Motor neuron (in vitro differentiated cells): Measurements from ENCODE around the gene FBRS. TPM values are rescaled to one million over a fixed set of nuclear protein-coding genes. Genes with fewer than 3 reads are reported as not detected.

ENCODE experiments used
- ATAC-seq, 8 experiments: fragments of 200-7000 bp; cut with Tn5 transposase; replicated peaks in 6 of 8; 2 replicates each; pipeline ENCODE4 v1.8.0; 2021; ENCODE audit warnings: mild to moderate bottlenecking in 8 of 8, moderate library complexity in 8 of 8
- H3K27ac ChIP-seq, 2 donors: fragments of 250-450 bp; sonication (Bioruptor Pico); 2 replicates each; pipeline ENCODE4 v1.9.0; 2021; ENCODE audit warnings: antibody characterized with exemption in 2 of 2, mild to moderate bottlenecking in 2 of 2, moderate library complexity in 1 of 2
- H3K4me1 ChIP-seq, 2 donors: fragments of 250-450 bp; sonication (Bioruptor Pico); replicated peaks in 1 of 2; 2 replicates each; pipeline ENCODE4 v1.6.1; 2021; ENCODE audit warnings: antibody characterized with exemption in 2 of 2, mild to moderate bottlenecking in 2 of 2, moderate library complexity in 1 of 2
- H3K4me3 ChIP-seq, 5 donors: fragments of 250-450 bp; sonication (Bioruptor Pico); 2 replicates each; pipeline ENCODE4 v1.9.0; 2021; ENCODE audit warnings: antibody characterized with exemption in 5 of 5, mild to moderate bottlenecking in 5 of 5, moderate library complexity in 4 of 5
- WGBS, 10 experiments: fragments of 450-650 bp; shearing (Covaris generic); methylation state at CpG; one replicate each; pipeline ENCODE4 v1.0.0; 2022; 5-methylcytosine and 5-hydroxymethylcytosine counted together
- in situ Hi-C, 9 experiments: fragments of 400-800 bp; cut with MboI; loops; one replicate each; pipeline ENCODE4 v1.15.0; 2021; ENCODE audit warnings: low sequenced_read_pairs in 9 of 9, low pct_unique_long_range_greater_than_20kb in 2 of 9; ENCODE audit not compliant: unreplicated experiment in 9 of 9
- total RNA-seq, 8 experiments: library from RNA; unstranded; fragments of 300-600 nt; gene quantifications; 2 replicates each; pipeline versions ENCODE4 v1.2.3 to v1.2.4, GENCODE V29; 2022

FBRS gene
- 10 to 100 TPM; 17.4 to 53.3 (median 29.4) TPM for total RNA-seq

DNA sequence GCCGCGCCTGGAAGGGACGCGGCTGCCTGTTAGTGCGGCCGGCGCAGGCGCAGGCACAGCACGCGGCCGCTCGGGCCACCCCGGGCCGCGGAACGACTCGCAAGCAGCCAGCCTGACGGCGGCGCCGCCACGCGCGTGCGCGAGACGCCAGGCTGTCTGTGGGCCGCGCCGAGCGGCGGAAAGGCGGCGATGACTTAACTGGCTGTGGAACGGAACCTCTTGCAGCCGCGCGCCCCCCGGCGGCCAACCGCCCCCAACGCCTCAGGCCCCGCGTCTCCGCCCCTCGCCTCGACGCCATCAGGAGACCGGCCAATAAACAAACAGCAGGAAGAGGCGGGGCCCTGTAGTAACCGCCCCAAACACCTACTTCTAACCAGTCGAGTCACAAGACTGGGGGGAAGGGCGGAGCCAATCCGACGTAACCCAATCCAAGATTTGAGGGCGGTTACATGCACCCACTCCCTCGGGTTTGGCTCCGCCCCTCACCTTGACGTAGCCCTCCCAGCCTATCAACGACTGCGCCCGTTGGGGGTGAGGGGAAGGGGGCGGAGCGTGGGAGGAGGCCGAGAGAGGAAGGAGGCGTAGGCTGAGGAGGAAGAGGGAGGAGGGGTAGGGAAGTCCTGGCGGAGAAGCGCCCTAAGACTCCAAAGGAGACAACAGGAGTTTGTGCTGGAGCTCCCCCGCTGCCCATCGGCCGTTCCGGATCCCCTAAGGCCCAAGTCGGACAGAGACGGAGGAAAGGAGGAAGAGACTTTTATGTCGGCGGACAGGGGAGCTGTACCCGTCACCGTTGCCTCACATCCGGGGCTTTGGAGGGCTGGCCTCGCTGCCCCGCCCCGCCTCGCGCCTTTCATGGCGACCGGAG lies at the start of gene FBRS:
Gene FBRS (plus strand): TSS at position 566 of the 865 bp plus-strand sequence. CDS start 1,088 bp downstream, outside the sequence.
- peak within 1 kb of the TSS; percentile 60 to 76 (median 65) for H3K4me3 ChIP-seq
- ATAC-seq, result peak; percentile 68 to 82 (median 80)
- 0 to 4% (median 3%) methylated on average over 5 to 17 of the region's 86 CpGs; no CpG with 5 or more reads in 4 of the 10 experiments for WGBS, 10 experiments
- H3K27ac ChIP-seq, result peak within 1 kb of the TSS; percentile 98
- H3K4me1 ChIP-seq, result peaks cover 20 to 21% of the 10 kb centered on the region in 2 donors
- in situ Hi-C loops, result no loop called here

DNA sequence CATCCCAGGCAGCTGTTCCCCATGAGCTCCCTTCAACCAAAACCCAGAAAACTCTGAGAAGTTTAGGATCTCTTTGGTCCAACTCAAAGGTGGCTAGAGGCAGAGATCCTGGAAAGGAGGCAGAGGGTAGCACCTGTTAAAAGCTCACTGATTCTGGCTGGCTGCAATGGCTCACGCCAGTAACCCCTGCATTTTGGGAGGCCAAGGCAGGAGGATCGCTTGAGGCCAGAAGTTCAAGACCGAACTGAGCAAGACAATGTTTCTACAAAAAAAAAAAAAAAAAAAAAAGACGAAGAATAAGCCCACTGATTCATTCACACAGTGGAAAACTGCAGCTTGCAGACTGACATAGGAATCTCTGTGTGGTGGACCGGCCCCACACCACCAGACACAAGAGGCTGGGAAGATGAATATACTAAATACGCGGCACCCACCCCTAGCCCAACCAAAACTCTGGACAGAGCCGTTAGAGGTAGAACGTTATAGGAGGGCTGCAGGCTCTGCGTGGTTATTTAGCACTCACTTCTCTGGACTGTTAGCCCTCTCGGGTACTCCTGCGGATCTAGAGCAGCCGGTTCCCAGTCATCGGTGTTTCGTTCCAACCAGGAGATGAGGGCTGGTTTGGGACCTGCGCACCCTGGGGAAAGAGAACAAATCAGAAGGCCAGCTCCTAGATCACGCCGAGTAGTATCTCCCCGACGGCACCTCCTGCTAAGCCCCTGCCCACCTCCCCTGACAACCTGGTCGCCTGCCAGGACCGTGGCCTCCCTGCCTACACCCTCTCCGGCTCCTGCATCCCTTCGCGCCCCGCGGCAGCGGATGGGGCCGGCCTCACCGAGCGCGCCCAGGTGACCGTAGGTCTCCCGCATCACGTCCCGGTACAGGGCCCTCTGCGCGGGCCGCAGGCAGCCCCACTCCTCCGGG lies 49.0 kb upstream of the FBRS start:
- H3K4me3 ChIP-seq, result peak overlapping the region; percentile 65 to 86 (median 72)
- in situ Hi-C loops, result no loop called here
- WGBS, 10 experiments, result 0 to 70% (median 41%) methylated on average over 2 to 22 of the region's 40 CpGs; no CpG with 5 or more reads in 3 of the 10 experiments
- peak overlapping the region; percentile 96 for H3K27ac ChIP-seq
- H3K4me1 ChIP-seq, result peaks cover 4 to 7% of the 10 kb centered on the region in 2 donors
- peak; percentile 42 to 64 (median 54) for ATAC-seq

DNA sequence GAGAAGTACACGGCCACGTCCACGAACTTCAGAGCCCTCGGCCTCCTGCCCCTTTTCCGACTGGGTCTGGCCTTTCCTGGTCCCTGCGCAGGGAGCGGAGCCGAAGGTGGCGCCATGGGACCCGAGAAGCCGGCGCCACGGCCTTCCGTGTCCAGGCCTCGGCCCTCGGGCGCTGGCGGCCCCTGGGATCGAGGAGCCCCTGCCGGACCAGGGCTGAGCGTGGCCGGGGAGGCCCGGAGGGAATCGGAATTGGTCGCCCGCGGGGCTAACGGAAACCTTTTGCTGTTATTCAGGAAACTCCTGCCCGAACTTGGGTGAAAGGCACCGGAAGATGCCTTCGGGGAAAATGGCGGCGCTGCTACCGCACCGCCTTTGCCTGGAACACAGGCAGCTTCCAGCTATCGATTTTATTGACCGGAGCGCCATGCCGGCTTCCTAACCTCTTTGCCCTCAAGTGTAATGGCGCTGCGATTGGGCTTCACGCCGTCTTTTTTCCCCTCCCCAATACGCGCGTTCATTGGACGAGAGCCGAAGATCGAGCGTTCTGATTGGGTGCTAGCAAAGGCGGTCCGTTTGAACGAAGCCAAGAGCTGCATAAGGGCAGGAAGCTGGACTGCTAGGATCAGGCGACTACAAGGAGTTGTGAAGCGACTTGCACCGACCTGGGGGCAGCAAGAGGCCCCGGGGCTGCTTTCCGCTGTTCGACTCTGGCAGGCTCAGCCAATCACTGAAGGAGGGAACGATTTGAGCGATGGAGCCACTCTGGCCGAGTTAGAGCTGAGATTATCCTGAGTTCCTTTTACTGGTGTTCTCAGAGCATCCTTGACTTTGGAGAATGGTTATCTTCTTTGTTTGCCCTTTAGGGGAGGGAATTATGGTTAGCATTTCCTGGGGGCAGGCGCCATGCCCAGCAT lies 48.0 kb upstream of the FBRS start, which contains the start of gene ZNF689:
Gene ZNF689 (minus strand): TSS at position 464 of the 914 bp plus-strand sequence. CDS start 348 bp downstream, at position 116.
- WGBS, 10 experiments, result 0 to 39% (median 2%) methylated on average over 2 to 38 of the region's 63 CpGs; no CpG with 5 or more reads in 2 of the 10 experiments
- peak; percentile 85 to 96 (median 94) for ATAC-seq
- H3K27ac ChIP-seq, result peak within 1 kb of the TSS; percentile 96
- peak within 1 kb of the TSS; percentile 65 to 86 (median 72) for H3K4me3 ChIP-seq
- peaks cover 4 to 7% of the 10 kb centered on the region in 2 donors for H3K4me1 ChIP-seq
- in situ Hi-C loops, result no loop called here

DNA sequence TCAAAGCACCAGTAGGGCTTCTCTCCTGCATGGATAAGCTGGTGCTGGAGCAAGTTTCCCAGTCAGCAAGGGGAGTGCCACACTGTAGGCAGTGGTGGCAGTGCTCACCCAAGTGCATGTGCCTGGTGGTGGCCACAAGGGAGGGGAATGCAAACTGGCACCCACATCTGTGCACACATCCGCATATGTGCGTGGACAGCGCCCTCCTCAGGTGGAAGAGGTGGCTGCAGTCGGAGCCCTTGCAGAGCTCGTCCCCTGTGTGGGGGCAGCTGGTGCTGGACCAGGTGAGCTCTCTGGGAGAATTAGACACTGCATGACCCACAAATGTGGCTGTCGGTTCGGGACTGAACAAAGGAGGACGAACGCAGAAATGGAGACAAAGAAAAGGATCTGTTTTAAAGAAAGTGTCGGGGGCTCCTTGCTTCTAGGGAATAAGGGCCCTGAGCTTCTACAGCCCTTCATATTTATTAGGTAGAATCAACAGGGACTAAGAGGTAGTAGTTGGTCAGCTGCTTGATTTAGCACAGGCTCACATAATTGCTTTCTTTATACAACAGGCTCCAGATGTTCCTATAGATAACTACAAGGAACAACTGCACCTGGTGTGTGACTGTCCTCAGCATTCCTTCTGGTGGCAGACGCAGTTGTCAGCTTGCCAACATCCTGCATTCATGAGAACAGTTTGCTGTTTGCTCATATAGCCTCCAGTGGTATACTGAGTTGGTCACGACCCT lies 42.7 kb upstream of the FBRS start:
- Histone ChIP-seq H3K4me1 (peaks cover 6 to 16% of the 10 kb centered on the region in 2 donors), H3K4me3 (no peak overlapping the region), H3K27ac (no peak overlapping the region)
- in situ Hi-C loops, result no loop called here
- ATAC-seq, result peak; percentile 14 to 71 (median 34)
- 0 to 80% (median 48%) methylated on average over 1 to 6 of the region's 12 CpGs; no CpG with 5 or more reads in 2 of the 10 experiments for WGBS, 10 experiments

DNA sequence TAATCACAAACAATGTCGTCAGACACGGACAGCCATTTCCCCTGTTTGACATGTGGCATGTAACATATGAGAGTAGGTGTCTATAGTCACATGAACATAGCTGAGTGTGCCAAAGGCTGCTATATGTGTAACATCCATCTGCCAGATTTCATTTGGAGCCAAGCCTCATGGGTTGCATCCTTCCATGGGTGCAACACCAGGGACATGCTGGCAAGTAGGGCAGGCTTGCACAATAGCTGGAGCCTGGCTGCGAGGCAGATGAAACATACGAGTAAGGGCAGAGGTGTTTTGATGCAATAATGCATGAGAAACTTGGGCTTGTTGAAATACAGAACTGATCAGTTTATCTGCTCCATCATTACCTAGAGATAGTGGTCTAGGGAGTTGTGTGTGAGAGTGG lies 39.0 kb upstream of the FBRS start:
- Histone ChIP-seq H3K4me1 (peaks cover 6 to 24% of the 10 kb centered on the region in 2 donors), H3K4me3 (no peak overlapping the region), H3K27ac (no peak overlapping the region)
- peak in 4 of 8 experiments; percentile 15 to 39 (median 26) for ATAC-seq
- in situ Hi-C loops, result no loop called here
- 9 to 94% (median 54%) methylated on average over 2 to 4 of the region's 4 CpGs; no CpG with 5 or more reads in 2 of the 10 experiments for WGBS, 10 experiments

DNA sequence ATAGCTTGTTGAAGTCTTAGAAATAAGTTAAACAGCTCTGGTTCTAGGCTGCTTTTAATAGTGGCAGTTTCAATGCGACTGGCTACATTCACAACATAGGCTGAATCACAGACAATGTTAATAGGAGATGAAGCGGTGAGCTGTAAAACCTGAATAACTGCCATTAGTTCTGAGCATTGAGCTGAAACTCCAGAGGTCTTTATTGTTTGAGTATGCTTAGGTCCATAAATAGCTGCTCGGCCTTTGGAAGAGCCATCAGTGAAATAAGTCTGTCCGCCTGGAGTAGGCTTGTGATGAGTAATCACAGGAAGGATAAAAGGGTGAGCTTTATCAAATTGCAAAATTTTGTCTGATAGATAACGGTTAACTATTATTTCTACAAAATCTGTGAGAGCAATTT lies 38.6 kb upstream of the FBRS start:
- Histone ChIP-seq H3K4me3 (no peak overlapping the region), H3K27ac (no peak overlapping the region), H3K4me1 (peaks cover 6 to 24% of the 10 kb centered on the region in 2 donors)
- in situ Hi-C loops, result no loop called here
- WGBS, 10 experiments, result 18 to 93% (median 61%) methylated on average over 2 to 4 of the region's 5 CpGs; no CpG with 5 or more reads in 1 of the 10 experiments
- peak in 4 of 8 experiments; percentile 45 to 72 (median 62) for ATAC-seq

DNA sequence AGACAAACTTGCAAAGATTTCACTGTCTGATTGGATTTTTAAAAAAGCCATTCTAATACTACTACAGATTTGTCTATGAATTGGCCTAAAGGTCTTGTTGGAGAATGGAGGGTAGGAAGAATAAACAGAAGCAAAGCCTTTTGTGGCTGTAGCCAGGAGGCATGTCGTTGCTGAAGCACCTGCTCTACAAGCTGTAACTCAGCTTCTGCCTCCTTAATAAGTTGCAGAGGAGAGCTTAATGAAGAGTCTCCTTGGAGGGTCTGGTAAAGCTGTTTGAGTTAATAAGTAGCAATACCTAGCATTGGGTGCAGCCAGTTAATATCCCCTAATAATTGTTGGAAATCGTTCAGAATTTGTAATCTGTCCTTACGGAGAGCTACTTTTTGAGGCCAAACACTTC lies 38.1 kb upstream of the FBRS start:
- H3K4me1 ChIP-seq, result peaks cover 6 to 24% of the 10 kb centered on the region in 2 donors
- ATAC-seq, result no peak
- no peak overlapping the region for H3K4me3 ChIP-seq
- in situ Hi-C loops, result no loop called here
- H3K27ac ChIP-seq, result no peak overlapping the region
- WGBS, 10 experiments, result 33 to 60% (median 50%) methylated on average over 1 to 3 of the region's 3 CpGs; no CpG with 5 or more reads in 3 of the 10 experiments

DNA sequence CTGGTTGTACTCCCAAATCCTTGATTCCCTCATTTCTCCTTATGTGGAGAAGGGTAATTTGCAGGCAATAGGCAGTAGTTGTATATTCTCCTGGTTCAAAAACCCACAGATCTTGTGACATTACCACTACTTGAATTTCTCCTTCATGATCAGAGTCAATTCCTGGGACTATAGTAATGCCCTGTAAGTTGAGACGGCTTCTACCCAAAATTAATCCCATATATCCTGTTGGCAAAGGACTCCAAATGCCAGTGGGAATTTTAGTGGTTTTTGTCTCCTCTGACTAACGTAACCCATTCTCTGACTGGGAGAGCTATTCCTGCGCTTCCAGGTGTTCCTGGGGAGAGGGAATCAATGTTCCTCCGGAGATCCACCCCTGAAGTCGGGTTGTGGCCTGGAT lies 36.5 kb upstream of the FBRS start:
- ATAC-seq, result no peak
- H3K4me3 ChIP-seq, result no peak overlapping the region
- H3K27ac ChIP-seq, result no peak overlapping the region
- in situ Hi-C loops, result no loop called here
- H3K4me1 ChIP-seq, result peaks cover 6 to 24% of the 10 kb centered on the region in 2 donors
- WGBS, 10 experiments, result 33 to 100% (median 91%) methylated on average over 1 to 4 of the region's 5 CpGs; no CpG with 5 or more reads in 2 of the 10 experiments

DNA sequence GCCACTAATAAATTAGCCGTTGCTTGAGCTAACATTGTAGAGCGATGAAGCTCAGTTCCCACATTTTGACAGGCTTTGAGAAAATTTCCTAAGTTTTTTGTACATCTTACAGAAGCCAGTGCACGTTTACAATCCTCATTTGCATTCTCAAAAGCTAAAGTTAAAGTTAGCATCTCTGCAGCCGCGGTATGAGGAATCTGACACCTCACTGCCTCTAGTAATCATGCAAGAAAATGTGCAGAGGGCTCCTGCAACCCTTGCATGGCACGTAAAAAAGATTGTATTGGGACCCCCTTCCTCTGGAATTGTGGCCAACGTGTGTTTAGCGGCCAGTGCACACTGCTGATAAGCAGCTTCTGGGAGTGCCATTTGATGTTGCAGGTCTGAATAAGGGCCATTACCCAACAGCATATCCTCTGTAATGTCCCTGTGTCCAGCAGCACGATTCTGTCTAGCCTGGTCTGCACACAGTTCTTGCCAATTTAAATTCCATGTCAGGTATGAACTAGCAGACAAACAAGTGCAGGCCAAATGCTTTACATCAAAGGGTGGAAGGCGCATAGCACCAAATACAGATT lies 35.7 kb upstream of the FBRS start:
- Histone ChIP-seq H3K4me3 (no peak overlapping the region), H3K4me1 (peaks cover 6 to 24% of the 10 kb centered on the region in 2 donors), H3K27ac (no peak overlapping the region)
- ATAC-seq, result no peak
- 42 to 100% (median 56%) methylated on average over 1 to 10 of the region's 10 CpGs for WGBS, 10 experiments
- in situ Hi-C loops, result no loop called here

DNA sequence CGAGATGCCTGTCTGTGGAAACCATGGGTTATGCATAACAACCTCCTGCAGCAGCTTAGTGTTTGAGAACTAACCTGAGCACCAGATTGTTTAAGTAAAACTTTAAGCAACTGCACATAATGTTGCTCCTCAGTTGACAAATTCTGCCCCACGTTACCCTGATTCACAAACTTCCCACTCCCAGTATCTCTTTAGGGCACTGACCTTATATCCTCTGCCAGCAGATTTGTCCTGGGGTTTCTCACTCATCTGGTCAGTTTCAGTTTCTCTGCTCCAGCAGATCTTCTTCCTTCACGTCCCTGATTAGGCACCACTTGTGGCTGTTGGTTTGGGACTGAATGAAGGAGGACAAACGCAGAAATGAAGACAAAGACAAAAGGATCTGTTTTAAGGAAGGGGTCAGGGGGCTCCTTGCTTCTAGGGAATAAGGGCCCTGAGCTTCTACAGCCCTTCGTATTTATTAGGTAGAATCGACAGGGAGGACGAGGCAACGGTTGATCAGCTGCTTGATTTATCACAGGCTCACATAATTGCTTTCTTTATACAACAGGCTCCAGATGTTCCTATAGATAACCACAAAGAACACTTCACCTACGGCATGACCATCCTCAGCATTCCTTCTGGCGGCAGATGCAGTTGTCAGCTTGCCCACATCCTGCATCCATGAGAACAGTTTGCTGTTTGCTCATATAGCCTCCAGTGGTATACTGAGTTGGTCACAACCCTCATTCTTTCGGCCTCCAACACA lies 34.5 kb upstream of the FBRS start:
- Histone ChIP-seq H3K27ac (no peak overlapping the region), H3K4me3 (no peak overlapping the region), H3K4me1 (peaks cover 6 to 23% of the 10 kb centered on the region in 2 donors)
- WGBS, 10 experiments, result 20 to 96% (median 83%) methylated on average over 1 to 11 of the region's 11 CpGs; no CpG with 5 or more reads in 1 of the 10 experiments
- in situ Hi-C loops, result no loop called here
- ATAC-seq, result no peak
